GM21526 (cell line): ENCODE results near the gene GALNT2.

Experiments
- ATAC-seq: cut with Tn5 transposase; IDR thresholded peaks from one replicate; pipeline ENCODE4 v1.9.1; 2021; ENCODE audit warnings: moderate library complexity; ENCODE audit not compliant: unreplicated experiment, low FRiP score

Gene GALNT2

DNA sequence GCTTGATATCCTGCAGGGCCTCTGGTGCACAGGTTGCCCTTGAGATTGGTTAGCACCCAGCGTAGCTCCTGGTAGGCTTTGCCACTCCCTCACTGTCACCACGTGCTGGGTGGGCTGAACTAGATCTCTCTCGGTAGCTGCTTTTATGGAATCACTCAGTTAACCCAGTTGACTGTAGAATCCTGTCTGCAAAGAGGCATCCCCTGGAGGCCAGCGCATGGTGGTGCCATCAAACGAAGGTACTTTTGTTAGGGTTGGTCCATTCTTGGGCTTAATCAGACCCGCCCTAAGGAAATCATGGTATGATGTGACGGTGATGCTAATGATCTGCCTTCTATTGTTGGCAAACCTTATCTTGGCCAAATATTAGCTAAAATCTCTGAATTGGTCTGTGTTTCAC is 153.4 kb downstream of the GALNT2 start:
- no peak for ATAC-seq

DNA sequence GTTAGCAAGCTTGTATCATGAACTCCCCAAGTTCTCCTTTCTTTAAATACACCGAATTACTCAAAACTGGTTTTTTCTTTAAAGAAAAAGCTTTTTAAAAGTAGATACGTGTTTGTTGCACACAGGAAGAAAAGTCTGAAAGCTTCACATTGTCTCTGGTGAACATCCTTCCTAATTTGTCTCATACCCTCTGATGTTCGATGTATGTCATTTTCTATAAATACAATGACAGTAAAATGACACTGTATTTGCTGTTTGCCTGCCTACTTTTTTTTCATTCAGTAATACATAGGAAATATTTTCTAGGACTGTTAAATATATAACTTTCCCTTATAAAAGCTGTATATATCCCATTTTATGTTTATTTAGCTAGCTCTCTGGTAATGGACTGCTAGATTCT is 153.9 kb downstream of the GALNT2 start:
- no peak for ATAC-seq

DNA sequence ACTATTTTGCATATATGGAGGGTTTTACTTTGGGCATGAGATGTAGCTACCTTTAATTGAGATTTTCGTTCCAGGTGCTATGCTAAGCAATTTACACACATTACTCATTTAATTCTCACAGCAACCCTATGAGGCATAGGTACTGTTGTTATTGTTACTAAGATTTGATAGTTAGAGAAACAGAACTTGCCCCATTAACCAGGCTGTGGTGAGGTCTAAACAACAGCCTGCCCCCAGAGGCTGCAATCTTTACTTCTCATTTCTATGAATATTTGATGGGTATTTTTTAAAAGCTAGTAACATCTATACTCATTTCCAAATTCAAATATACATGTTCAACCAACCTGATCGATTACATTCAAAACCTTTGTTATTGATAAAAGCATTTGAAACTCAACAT is 155.6 kb downstream of the GALNT2 start:
- no peak for ATAC-seq

DNA sequence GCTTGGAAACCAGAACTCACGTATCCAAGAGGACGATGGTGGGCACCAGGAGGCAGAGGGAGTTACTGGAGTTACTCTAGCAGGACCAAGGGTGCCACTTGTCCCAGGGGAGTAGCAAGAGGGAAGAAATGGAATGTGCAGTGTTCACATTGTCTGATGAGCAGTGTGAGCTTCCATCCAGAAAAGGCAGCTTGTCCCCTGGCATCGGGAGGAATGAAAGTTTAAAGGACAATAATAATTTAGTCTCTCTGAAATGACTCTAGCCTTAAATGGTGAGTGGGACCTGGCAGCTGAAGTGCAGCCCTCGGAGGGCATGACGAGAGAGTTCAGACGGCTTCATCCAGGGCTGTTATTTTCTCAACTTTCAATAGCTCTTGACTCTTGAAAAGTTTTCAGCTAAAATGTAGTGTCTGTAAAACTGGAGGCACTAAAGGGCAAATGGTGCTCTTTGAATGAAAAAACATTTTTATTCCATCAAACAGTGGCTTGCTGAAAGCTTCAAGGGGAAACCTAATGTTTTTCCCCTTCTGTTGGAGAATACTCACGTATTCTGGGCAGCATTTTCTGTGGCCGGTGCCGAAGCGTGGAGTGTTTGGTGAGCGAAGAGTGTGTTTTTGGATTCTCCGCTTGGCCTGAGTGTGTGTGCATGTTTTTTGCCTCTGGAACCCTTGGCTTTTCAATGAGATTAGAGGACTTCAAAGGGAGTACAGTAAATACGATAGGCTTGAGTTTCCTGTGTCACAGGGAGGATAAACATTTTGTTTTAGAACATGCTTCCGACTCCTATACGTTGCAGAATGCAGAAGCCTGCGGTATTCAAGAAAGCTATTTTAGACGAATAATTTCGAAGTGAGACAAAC is 157.3 kb downstream of the GALNT2 start:
- ATAC-seq = no peak

DNA sequence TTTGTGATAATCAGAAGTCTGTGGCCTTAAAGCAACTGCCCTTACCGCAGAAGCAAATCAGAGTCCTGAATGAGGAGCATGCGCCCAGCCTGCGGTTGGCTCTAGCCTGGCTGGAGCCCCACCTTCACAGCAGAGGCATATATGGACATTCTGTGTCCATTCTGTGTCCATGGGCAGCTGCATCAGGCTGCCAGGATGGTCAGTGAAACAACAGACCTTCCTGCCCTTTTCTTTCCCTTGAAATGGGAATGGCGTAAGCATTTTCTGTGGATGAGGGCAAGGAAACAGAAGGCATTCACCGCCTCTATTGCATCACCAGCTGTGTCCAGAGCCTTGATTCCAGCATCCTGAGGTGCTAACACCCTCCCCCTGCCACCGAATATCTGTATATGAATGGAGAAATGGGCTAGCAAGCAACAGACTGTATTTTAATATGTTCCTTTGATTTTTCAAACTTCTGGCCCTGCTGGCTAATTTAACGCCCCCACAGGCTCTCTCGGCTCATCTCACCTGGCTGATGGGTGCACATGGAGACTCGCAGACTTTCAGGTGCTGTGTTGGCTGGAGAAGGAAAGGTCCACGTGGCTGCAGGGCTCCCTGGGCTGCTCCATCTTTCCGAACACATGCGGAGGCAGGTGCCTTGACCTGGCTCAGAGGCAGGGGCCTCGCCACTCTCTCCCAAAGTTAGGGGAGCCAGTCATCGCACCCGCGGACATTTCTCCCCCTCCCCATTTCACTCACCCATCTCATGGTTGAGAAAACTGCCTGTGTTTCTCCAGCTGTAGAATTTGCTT is 159.2 kb downstream of the GALNT2 start:
- ATAC-seq = no peak

DNA sequence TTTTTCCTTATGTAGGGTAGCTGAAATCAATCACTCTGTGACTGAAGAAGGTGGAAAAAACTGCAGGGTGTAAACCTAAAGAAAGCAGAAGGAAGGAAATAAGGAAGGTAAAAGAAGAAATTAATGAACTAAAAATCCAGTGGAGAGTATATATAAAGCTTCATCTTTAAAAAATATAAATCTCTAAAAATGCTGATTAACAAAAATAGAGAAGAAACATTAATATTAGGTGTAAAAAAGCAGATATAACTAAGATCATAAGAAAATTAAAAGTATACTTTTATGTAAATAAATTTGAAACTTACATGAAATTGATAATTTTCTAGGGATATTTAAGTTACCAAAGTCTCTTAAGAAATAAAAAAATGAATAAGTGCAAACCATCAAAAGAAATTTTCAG is 159.8 kb downstream of the GALNT2 start:
- ATAC-seq = no peak

DNA sequence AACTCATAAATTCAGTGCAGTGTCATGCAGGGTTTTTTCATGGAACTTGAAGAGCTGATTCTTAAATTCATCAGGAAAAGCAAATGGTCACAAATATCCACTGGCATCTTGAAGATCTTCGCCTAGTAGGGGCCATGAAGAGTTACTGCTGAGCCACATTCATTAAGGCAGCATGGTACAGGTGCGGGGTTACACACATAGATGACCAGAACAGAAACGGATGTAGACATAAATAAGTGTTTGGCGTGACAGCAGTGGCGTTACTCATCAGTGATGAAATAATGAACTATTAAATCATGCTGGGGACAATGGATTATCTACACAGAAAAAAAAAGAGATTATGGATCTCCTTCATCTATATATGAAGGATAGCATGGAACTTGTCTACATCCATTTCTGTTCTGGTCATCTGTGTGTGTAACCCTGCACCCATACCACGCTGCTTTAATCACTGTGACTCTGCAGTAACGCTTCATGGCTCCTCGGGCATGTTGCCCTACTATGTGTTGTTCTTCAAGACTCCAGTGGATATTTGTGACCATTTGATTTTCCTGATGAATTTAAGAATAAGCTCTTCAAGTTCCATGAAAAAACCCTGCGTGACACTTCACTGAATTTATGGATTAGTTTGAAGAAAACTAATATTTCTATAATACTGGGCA is 161.3 kb downstream of the GALNT2 start:
- ATAC-seq = no peak

DNA sequence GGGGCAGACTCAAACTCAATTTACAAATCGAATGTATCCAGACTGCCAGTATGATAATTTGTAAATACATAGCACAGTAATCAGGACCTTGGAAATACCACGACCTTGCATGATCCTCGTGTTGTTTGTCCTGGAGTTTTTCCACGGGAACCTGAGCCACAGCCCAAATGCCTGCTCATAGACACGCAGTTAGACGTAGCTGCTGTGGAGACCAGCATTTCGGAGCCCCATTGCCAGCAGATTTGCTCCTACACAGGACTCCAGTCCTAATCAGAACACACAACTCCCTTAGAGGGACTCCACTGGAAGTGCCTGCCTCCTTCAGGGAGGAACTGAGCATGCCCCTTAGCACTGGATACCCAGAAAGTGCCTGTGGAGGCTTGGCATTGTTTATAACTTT is 163.2 kb downstream of the GALNT2 start:
- ATAC-seq = no peak

DNA sequence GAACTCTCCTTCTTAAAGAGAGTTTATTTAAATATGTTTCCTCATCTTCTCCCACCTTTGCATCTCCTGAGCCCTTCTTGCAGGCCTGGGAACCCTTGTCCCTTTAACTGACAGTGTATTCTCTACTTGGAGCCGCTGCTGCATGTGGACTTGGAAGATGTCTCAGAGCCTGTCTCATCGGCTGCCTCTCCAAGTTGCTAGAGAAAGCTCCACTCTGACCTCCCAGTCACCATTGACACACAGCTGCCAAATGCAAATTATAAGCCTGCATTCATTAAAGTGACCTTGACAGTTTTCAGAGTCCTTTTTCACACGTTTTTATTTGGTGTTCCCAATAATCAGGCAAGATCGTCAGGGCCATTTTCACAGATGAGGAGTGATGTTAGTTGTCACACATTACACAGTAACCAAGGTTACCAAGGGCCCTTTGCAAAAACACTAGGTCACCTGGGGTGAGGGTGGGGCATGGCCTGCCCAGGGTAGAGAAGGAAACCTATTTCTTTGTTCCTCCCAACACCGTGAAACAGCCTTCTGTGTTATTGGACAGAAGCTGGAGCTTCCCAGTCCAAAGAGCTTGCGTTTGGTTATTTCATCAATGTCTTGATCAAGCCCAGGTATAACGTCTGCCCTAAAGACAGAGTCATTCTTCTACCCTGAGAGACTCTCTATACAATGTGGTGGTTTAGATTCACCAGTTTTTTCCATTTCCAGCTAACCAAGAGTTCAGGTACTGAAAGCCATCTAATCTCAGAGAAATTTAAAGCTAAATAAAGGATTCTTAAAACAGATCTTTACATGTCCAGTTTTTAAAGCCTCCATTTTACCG is 164.1 kb downstream of the GALNT2 start:
- no peak for ATAC-seq

DNA sequence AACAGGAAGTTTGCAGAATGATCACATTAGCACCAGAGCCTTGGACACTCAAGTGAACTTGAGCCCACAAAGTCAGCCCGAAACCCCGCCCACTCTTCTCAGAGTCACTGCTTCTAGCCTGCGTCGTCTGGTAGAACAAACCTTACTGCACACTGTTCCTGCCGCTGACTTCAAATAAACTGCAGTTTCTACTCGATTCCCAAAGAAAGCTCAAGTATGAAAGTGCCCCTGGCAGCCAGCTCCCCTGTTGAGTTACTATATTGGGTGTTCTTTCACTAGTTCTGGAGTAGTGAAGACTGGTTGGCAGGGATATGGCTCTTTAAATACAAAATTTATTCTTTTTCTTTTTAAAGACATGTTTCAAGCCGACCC is 164.7 kb downstream of the GALNT2 start:
- ATAC-seq = no peak

DNA sequence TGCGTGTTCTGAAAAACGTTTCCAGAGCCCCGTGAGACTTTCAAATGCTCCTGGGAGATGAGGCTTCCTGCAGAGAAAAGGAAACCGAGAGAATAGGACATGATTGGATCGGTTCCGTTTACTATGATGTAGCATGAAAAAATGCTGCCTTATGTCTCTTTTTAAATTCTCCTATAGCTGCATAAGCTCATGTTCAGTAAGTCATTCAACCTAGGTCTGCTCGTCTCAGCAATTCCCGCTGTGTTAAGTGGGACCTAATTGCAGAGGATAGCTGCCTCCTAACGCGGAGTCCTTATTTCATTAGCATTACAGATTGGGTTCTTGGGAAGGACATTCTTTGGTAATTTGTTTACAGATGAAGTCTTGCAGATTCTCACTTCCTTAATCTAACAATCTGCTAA is 165.3 kb downstream of the GALNT2 start:
- ATAC-seq = no peak

DNA sequence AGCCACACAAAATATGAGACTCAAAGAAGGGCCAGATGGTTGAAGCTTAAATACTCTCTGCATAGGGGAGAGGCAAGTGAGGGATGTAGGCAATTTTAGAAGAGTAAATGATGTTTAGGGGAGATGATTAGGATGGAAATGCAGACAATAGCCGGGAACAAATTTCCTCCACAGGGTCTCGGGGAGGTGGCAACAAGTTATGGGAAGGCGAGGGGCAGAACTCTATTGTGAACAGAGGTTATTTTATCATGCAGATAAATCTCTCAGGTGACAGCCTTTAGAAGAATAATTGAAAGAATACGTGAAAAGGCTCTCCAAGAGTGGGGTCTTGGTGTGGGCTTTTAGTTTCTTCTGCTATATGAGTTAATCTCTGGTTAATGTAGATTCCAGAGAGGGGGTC is 166.7 kb downstream of the GALNT2 start:
- ATAC-seq = no peak

DNA sequence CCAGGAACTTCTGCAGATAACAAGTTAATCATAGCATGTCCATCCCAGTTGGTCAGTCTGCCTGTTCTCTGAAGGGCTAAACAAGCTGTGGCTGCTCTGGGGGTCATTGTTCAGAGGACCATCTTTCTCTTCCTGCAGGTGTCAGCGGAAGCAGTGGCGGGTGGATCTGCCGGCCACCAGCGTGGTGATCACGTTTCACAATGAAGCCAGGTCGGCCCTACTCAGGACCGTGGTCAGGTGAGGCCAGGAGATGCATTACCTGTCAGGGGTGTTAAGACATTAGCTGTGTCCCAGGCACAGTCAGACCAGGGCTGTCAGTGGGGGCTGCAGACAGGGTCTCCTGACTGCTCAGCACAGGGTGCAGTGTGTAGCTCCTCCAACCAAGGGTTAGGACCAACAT is 168.8 kb downstream of the GALNT2 start:
- ATAC-seq = no peak

DNA sequence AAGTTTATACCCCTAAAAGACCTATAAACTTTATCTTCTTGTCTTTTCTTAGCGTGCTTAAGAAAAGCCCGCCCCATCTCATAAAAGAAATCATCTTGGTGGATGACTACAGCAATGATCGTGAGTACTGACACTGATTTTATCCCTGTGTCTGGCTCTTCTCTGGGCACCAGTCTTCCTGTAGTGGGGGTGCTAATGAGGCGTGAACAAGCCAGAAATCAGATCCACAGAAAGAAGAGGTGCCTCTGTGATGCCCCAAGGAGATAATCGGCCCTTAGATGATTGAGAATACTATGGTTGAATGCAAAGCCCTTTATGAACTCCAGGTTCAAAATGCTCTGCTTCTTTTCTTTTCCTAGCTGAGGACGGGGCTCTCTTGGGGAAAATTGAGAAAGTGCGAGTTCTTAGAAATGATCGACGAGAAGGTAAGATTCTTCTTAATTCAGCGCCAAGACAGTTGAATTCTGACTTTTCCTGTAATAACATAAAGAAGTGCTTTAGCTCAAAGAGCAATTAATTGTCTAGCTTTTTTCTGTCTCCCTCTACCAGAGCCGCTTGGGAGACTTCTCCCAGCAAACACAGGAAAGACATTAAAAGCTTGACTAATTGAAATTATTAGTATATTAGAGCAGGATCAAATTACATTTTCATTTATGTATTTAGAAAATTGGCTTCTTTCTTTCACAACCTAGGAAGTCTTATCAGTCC is 169.4 kb downstream of the GALNT2 start:
- ATAC-seq = no peak

DNA sequence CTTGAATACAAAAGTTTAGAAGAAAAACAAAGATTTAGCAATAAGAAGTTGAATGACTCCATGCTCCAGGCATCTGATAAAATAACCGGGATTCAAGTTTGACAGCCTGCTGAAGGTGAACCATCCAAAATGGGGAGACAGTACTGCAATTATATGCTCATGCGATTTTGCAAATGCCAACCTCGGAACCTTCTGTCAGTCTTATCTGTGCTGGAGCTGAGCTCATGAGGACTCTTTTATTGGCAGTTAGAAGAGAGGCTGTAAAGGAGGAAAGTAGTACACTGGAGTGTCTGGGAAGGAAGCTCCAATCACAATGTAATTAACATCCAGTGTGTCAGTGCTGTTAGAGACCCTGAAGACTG is 170.0 kb downstream of the GALNT2 start:
- ATAC-seq = no peak

DNA sequence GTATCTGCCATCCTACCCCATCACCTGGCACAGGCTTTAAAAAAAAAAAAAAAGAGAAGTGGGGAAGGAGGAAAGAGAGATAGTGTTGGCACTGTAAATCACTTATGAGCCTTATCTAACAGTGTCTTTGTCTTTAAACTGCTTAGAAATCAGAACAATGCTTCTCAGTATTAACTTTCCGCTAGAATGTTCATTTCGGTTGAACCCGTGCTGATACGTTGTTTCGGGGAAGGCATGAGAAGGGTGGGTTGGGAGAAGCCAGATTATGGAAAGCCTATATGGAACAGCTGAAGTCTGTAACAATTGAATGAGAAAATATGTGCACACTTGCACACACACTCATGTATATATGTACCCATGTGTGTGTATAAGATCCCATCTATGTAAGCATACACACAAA is 170.8 kb downstream of the GALNT2 start:
- ATAC-seq = no peak

DNA sequence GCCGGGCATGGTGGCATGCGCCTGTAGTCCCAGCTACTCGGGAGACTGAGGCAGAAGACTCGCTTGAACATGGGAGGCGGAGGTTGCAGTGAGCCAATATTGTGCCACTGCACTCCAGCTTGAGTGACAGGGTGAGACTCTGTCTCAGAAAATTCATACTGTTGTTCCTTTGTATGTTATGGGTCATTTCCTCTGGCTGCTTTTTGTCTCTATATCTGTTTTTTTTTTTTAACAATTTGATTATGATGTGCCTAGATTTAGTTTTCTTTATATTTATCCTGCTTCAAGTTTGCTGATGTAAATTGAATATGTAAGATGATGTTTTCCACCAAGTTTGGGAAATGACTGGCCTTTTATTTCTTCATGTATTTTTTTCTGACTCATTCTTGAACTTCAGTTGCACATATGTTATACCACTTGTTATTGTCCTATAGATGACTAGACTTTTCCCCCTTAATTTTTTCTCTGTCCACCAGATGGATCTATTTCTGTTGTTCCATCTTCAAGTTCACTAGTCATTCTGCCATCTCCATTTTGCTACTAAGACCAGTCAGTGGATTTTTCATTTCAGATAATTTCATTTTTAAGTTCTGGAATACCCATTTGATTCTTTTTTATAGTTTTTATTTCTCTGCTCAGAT is 173.5 kb downstream of the GALNT2 start:
- no peak for ATAC-seq

DNA sequence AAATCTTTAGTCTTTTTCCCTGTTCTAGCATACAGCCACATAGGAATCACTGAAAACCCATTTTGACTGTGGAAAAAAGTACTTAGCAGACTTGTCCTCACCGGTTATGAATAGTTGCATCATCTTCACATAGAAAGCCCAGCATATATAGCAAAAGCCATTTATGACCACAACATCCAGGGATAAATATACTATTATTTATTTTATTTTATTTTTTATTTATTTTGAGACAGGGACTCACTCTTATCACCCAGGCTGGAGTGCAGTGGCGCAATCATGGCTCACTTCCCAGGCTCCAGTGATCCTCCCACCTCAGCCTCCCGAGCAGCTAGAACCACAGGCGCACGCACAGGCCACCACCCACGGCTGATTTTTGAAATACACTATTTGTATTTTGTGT is 175.3 kb downstream of the GALNT2 start:
- ATAC-seq = no peak

DNA sequence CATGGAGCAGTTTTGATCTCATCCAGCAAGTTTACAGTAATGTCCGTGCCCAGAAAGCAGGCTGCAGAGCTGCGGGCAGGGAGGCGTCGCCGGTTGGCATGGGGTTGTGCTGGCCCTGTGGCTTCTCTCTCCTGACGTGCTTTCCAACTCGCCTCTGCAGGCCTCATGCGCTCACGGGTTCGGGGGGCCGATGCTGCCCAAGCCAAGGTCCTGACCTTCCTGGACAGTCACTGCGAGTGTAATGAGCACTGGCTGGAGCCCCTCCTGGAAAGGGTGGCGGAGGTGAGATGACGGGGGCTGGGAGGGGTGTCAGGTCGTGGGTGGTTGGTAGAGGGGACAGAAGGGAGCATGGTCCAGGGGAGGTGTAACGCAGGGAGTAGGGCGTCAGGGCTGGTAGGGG is 176.1 kb downstream of the GALNT2 start:
- ATAC-seq = no peak
